Spleen (tissue), 11 donors: Measurements from ENCODE around the gene NPC1. TPM values are rescaled to one million over a fixed set of nuclear protein-coding genes. Genes with fewer than 3 reads are reported as not detected.

Experiments
- DNase-seq: peaks from one replicate; pipeline ENCODE4 v3.0.0-alpha.2; 2020
- H3K27ac ChIP-seq, 8 donors: fragments of 200-600 bp; sonication (generic) in 7 of 8; 1 replicate in 4 of 8; 2 replicates in 4 of 8; pipeline versions ENCODE4 v1.5.0 to v1.8.0; 2016 to 2021; ENCODE audit warnings: inconsistent platforms in 4 of 8, mild to moderate bottlenecking in 4 of 8, moderate library complexity in 1 of 8
- H3K27me3 ChIP-seq, 7 donors: fragments of 200-600 bp; sonication (generic) in 6 of 7; replicated peaks in 1 of 7; 1 replicate in 4 of 7; 2 replicates in 3 of 7; pipeline versions ENCODE4 v1.5.0 to v1.8.0; 2016 to 2021; ENCODE audit warnings: inconsistent platforms in 3 of 7, mild to moderate bottlenecking in 1 of 7
- H3K36me3 ChIP-seq, 6 donors: fragments of 200-600 bp; sonication (generic) in 5 of 6; 1 replicate in 4 of 6; 2 replicates in 2 of 6; pipeline versions ENCODE4 v1.5.0 to v1.8.0; 2016 to 2021; ENCODE audit warnings: inconsistent platforms in 2 of 6
- H3K4me1 ChIP-seq, 6 donors: fragments of 200-600 bp; sonication (generic) in 5 of 6; 1 replicate in 3 of 6; 2 replicates in 3 of 6; pipeline versions ENCODE4 v1.5.0 to v1.8.0; 2016 to 2021; ENCODE audit warnings: inconsistent platforms in 3 of 6
- H3K4me3 ChIP-seq, 8 donors: fragments of 200-600 bp; sonication (generic) in 7 of 8; 1 replicate in 4 of 8; 2 replicates in 4 of 8; pipeline versions ENCODE4 v1.5.0 to v1.8.0; 2016 to 2021; ENCODE audit warnings: inconsistent platforms in 4 of 8, mild to moderate bottlenecking in 4 of 8, moderate library complexity in 2 of 8
- H3K9me3 ChIP-seq, 8 donors: fragments of 200-600 bp; sonication (generic) in 7 of 8; 1 replicate in 4 of 8; 2 replicates in 4 of 8; pipeline versions ENCODE4 v1.5.0 to v1.8.0; 2016 to 2021; ENCODE audit warnings: inconsistent platforms in 4 of 8
- CTCF ChIP-seq, 11 experiments: fragments of 200-600 bp in 7 of 11; fragments of 450-650 bp in 4 of 11; sonication (generic) in 4 of 11; IDR thresholded peaks in 8 of 11; conservative IDR thresholded peaks in 3 of 11; 1 replicate in 7 of 11; 2 replicates in 4 of 11; pipeline versions ENCODE4 v1.4.0 to v1.8.0; 2016 to 2021; ENCODE audit warnings: antibody characterized with exemption in 11 of 11, inconsistent platforms in 4 of 11, mild to moderate bottlenecking in 1 of 11
- POLR2A ChIP-seq, 3 donors: fragments of 450-650 bp; IDR thresholded peaks; one replicate each; pipeline ENCODE4 v1.5.1; 2017; ENCODE audit warnings: antibody characterized with exemption in 3 of 3, mild to moderate bottlenecking in 1 of 3
- POLR2AphosphoS5 ChIP-seq, 3 donors: sonication (generic); formaldehyde crosslinking; IDR thresholded peaks; one replicate each; pipeline ENCODE4 v1.5.1; 2017; ENCODE audit warnings: antibody characterized with exemption in 3 of 3
- WGBS, 5 donors: extraction: QIAGEN DNeasy Blood & Tissue Kit in 3 of 5; methylation state at CpG; one replicate each; pipeline versions ENCODE4 v1.1.5 to v1.1.7; 2013 to 2018; 5-methylcytosine and 5-hydroxymethylcytosine counted together
- intact Hi-C: fragments of 100-400 bp; cut with DNase I; formaldehyde crosslinking; loops from one replicate; pipeline ENCODE4 v1.15.0; 2023; ENCODE audit warnings: low total_unique reads
- polyA plus RNA-seq, 3 donors: library from polyadenylated mRNA; stranded (reverse); fragments of 200-250 nt; gene quantifications; one replicate each; pipeline ENCODE4 v1.2.1, GENCODE V29; 2013
- total RNA-seq, 7 donors: library from RNA; depleted of rRNA in 3 of 7; stranded (reverse); fragments of >200 nt in 3 of 7; fragmentation: NEBNext Ultra II Directional in 4 of 7; extraction: Animal tissue kit (Norgen Biotek cat#: 25700) in 4 of 7; gene quantifications; one replicate each; pipeline versions ENCODE4 v1.1.0 to v1.2.1, GENCODE V29; 2016 to 2021
- donor health status: healthy with polysubstance abuse.
- donor health status: DM: no; HTN: no; CAD: no; lungs with moderate emphysema.
- donor health status: DM: no; HTN: no; CAD: no.
- donor health status: Bipolar disorder and iron deficiency.
- donor health status: healthy.
- donor health status: DM: no; HTN: no; CAD: no.
- donor health status: DM: yes; HTN: yes; CAD: no.

The NPC1 gene
- total and polyA plus RNA-seq, 10 donors, result 8.1 to 84.2 (median 56.0) TPM

GRCh38 chr18:23506393-23506792 lies 79.9 kb downstream of the NPC1 start:
- intact Hi-C loops, result no loop called here
- Histone ChIP-seq H3K36me3 (peaks cover 2 to 57% (median 46%) of the 10 kb centered on the region in 6 donors), H3K9me3 (no peaks in the 10 kb centered on the region), H3K4me3 (no peak overlapping the region), H3K4me1 (peaks cover 16 to 68% (median 43%) of the 10 kb centered on the region in 6 donors), H3K27me3 (no peaks in the 10 kb centered on the region), H3K27ac (no peak overlapping the region)
- 80 to 96% (median 84%) methylated on average over 6 of the region's 6 CpGs for WGBS, 5 donors
- TF ChIP-seq POLR2AphosphoS5 (IDR thresholded peaks at IDR 0.05), result no peak
- TF ChIP-seq CTCF (IDR thresholded peaks at IDR 0.05 in 8 of 11, conservative IDR thresholded peaks at IDR 0.05 in 3 of 11), result no peak
- TF ChIP-seq POLR2A (IDR thresholded peaks at IDR 0.05), result no peak
- DNase-seq, result no peak

- WGBS, 5 donors, result 53 to 70% (median 60%) methylated on average over 3 of the region's 3 CpGs
- peak overlapping the region in 7 of 8 donors; percentile 72 to 98 (median 94) for H3K4me3 ChIP-seq
- H3K27me3 ChIP-seq, result no peaks in the 10 kb centered on the region
- peaks cover 2 to 41% (median 30%) of the 10 kb centered on the region in 6 donors for H3K36me3 ChIP-seq
- peaks cover 16 to 84% (median 47%) of the 10 kb centered on the region in 6 donors for H3K4me1 ChIP-seq
- no peaks in the 10 kb centered on the region for H3K9me3 ChIP-seq
- TF ChIP-seq CTCF (IDR thresholded peaks at IDR 0.05 in 8 of 11, conservative IDR thresholded peaks at IDR 0.05 in 3 of 11) (no peak), POLR2AphosphoS5 (IDR thresholded peaks at IDR 0.05) (no peak), POLR2A (IDR thresholded peaks at IDR 0.05) (no peak)
- no peak for DNase-seq
- peak overlapping the region in 6 of 8 donors; percentile 29 to 98 (median 96) for H3K27ac ChIP-seq
- intact Hi-C loops, result loop anchor here (5.0 kb wide), 1 partner anchor 83 kb away; the partner anchor contains the start of gene NPC1
Measured at GRCh38 chr18:23504720-23505119, 81.6 kb downstream of the NPC1 start.

- WGBS, 5 donors, result 2 to 6% (median 5%) methylated on average over 21 of the region's 21 CpGs
- H3K9me3 ChIP-seq, result no peaks in the 10 kb centered on the region
- peak overlapping the region; percentile 95 to 99 (median 96) for H3K27ac ChIP-seq
- TF ChIP-seq CTCF (IDR thresholded peaks at IDR 0.05 in 8 of 11, conservative IDR thresholded peaks at IDR 0.05 in 3 of 11) (no peak), POLR2A (IDR thresholded peaks at IDR 0.05) (no peak), POLR2AphosphoS5 (IDR thresholded peaks at IDR 0.05) (no peak)
- no peak for DNase-seq
- H3K36me3 ChIP-seq, result peaks cover 2 to 33% (median 23%) of the 10 kb centered on the region in 6 donors
- H3K27me3 ChIP-seq, result no peaks in the 10 kb centered on the region
- intact Hi-C loops, result loop anchor here (5.0 kb wide), 1 partner anchor 83 kb away; the partner anchor contains the start of gene NPC1
- H3K4me3 ChIP-seq, result peak overlapping the region; percentile 72 to 98 (median 95)
- peaks cover 18 to 92% (median 55%) of the 10 kb centered on the region in 6 donors for H3K4me1 ChIP-seq
Measured at GRCh38 chr18:23503963-23504344, 82.4 kb downstream of the NPC1 start.

GRCh38 chr18:23503038-23503962 lies 83.0 kb downstream of the NPC1 start, which contains the start of gene RMC1:
TSS of gene RMC1 (plus strand) at chr18:23503511. CDS start at chr18:23503619, 108 bp downstream.
- Histone ChIP-seq H3K27me3 (no peaks in the 10 kb centered on the region), H3K4me3 (peak within 1 kb of the TSS; percentile 72 to 98 (median 95)), H3K36me3 (peaks cover 2 to 26% (median 17%) of the 10 kb centered on the region in 6 donors), H3K4me1 (peaks cover 19 to 92% (median 61%) of the 10 kb centered on the region in 6 donors), H3K27ac (peak within 1 kb of the TSS; percentile 95 to 99 (median 96)), H3K9me3 (no peaks in the 10 kb centered on the region)
- WGBS, 5 donors, result 0 to 1% (median 0%) methylated on average over 30 to 110 of the region's 110 CpGs
- peak; percentile 100 for DNase-seq
- intact Hi-C loops, result loop anchor here (5.0 kb wide), 1 partner anchor 84 kb away; the partner anchor contains the start of gene NPC1
- TF ChIP-seq POLR2AphosphoS5 (IDR thresholded peaks at IDR 0.05), result peak; percentile 95 to 96 (median 96)
- TF ChIP-seq POLR2A (IDR thresholded peaks at IDR 0.05), result peak in 2 of 3 donors; percentile 67 to 80
- peak in 5 of 11 experiments; percentile 10 to 35 (median 20) for TF ChIP-seq CTCF (IDR thresholded peaks at IDR 0.05 in 8 of 11, conservative IDR thresholded peaks at IDR 0.05 in 3 of 11)
